HCT116 (cell line): ENCODE measurements around the gene AK2. TPM values are rescaled to one million over a fixed set of nuclear protein-coding genes. Genes with fewer than 3 reads are reported as not detected.

Experiments
- ATAC-seq: fragments of 200-7000 bp; cut with Tn5 transposase; 2 replicates; pipeline ENCODE4 v1.9.1; 2020; ENCODE audit warnings: mild to moderate bottlenecking, moderate library complexity
- BruUV-seq: library from RNA; stranded (reverse); fragments of 400-500 nt; replicated peaks from 2 replicates; lab custom pipeline; 2021; lab: Mats Ljungman, UMichigan
- CTCF ChIA-PET: fragments of 300-600 bp; sonication (Branson Sonifier 250); formaldehyde crosslinking; loops from one replicate; lab custom pipeline; 2021; ENCODE audit warnings: antibody characterized with exemption; lab: Charles Lee
- POLR2A ChIA-PET: fragments of 300-600, 350-600 bp; sonication (Branson Sonifier 250); formaldehyde crosslinking; loops from one replicate; lab custom pipeline; 2021; ENCODE audit warnings: antibody characterized with exemption; lab: Charles Lee
- RAD21 ChIA-PET, 2 experiments: fragments of 300-600 bp; sonication (Branson Sonifier 250); formaldehyde crosslinking; loops; one replicate each; lab custom pipeline; 2023; ENCODE audit warnings: low total read pairs in 2 of 2; ENCODE audit not compliant: uncharacterized antibody in 2 of 2, unreplicated experiment in 2 of 2, low non-redundant PET in 1 of 2; lab: Charles Lee
- DNase-seq: peaks from one replicate; pipeline ENCODE4 v3.0.0-alpha.2; 2010; ENCODE audit warnings: low read depth, low spot score
- H2AFZ ChIP-seq: fragments of 200-600 bp; shearing (Covaris generic), sonication (generic); 2 replicates; pipeline ENCODE4 v1.6.1; 2017; ENCODE audit warnings: low read depth, mixed run types, mixed read lengths, antibody characterized with exemption, low read length; ENCODE audit not compliant: poor library complexity, severe bottlenecking
- H3K27ac ChIP-seq: 2 replicates; pipeline ENCODE4 v1.5.1; 2012; ENCODE audit warnings: low read depth, low read length
- H3K27me3 ChIP-seq: fragments of 200-600 bp; sonication (generic); 2 replicates; pipeline ENCODE4 v1.6.1; 2016; ENCODE audit warnings: mixed run types, low read length, mixed read lengths; ENCODE audit not compliant: insufficient read depth
- H3K36me3 ChIP-seq, 2 experiments: fragments of 200-500 bp in 1 of 2; fragments of 200-600 bp in 1 of 2; sonication (Bioruptor generic) in 1 of 2; sonication (generic) in 1 of 2; 2 replicates each; pipeline versions ENCODE4 v1.5.1 to v1.6.1; 2014 to 2016; ENCODE audit warnings: low read length in 2 of 2, inconsistent platforms in 1 of 2, mixed read lengths in 1 of 2, mixed run types in 1 of 2; ENCODE audit not compliant: insufficient read depth in 2 of 2, control insufficient read depth in 1 of 2
- H3K4me1 ChIP-seq, 2 experiments: fragments of 200-600 bp in 1 of 2; sonication (generic) in 1 of 2; 2 replicates each; pipeline versions ENCODE4 v1.5.1 to v1.6.1; 2012 to 2017; ENCODE audit warnings: low read length in 2 of 2, inconsistent platforms in 1 of 2, mild to moderate bottlenecking in 1 of 2, mixed read lengths in 1 of 2, mixed run types in 1 of 2, moderate library complexity in 1 of 2; ENCODE audit not compliant: insufficient read depth in 2 of 2, control insufficient read depth in 1 of 2
- H3K4me2 ChIP-seq: fragments of 200-600 bp; sonication (generic); 2 replicates; pipeline ENCODE4 v1.6.1; 2017; ENCODE audit warnings: mixed run types, low read length, mixed read lengths
- H3K4me3 ChIP-seq, 2 experiments: fragments of 200-600 bp in 1 of 2; sonication (generic) in 1 of 2; replicated peaks in 1 of 2; 2 replicates each; pipeline ENCODE4 v1.5.1; 2011 to 2016; ENCODE audit warnings: low read length in 2 of 2, control low read depth in 1 of 2, low read depth in 1 of 2, mild to moderate bottlenecking in 1 of 2, mixed read lengths in 1 of 2, mixed run types in 1 of 2
- H3K79me2 ChIP-seq: fragments of 200-600 bp; sonication (generic); 2 replicates; pipeline ENCODE4 v1.6.1; 2017; ENCODE audit warnings: mild to moderate bottlenecking, mixed run types, low read length, moderate library complexity, mixed read lengths; ENCODE audit not compliant: insufficient read depth
- H3K9ac ChIP-seq: fragments of 200-600 bp; sonication (generic); 2 replicates; pipeline ENCODE4 v1.6.1; 2016; ENCODE audit warnings: low read length, mixed read lengths
- H3K9me2 ChIP-seq: fragments of 200-600 bp; sonication (generic), shearing (Covaris generic); 2 replicates; pipeline ENCODE4 v1.6.1; 2017; ENCODE audit warnings: mixed run types, mild to moderate bottlenecking, moderate library complexity; ENCODE audit not compliant: insufficient read depth
- H3K9me3 ChIP-seq, 2 experiments: fragments of 200-500 bp in 1 of 2; fragments of 200-600 bp in 1 of 2; sonication (Bioruptor generic) in 1 of 2; sonication (generic) in 1 of 2; 2 replicates each; pipeline ENCODE4 v1.6.1; 2014 to 2017; ENCODE audit warnings: low read length in 2 of 2, mixed read lengths in 2 of 2, inconsistent platforms in 1 of 2, low read depth in 1 of 2, mild to moderate bottlenecking in 1 of 2, mixed run types in 1 of 2, moderate library complexity in 1 of 2; ENCODE audit not compliant: control insufficient read depth in 1 of 2, insufficient read depth in 1 of 2
- H4K20me1 ChIP-seq: fragments of 200-600 bp; sonication (generic), shearing (Covaris generic); 2 replicates; pipeline ENCODE4 v1.6.1; 2017; ENCODE audit warnings: mixed run types, mild to moderate bottlenecking, moderate library complexity; ENCODE audit not compliant: insufficient read depth
- CBX3 ChIP-seq: IDR thresholded peaks from 2 replicates; pipeline ENCODE4 v1.6.1; 2012; ENCODE audit warnings: low read depth
- CEBPB ChIP-seq: IDR thresholded peaks from 2 replicates; pipeline ENCODE4 v1.6.1; 2012; ENCODE audit warnings: low read depth
- CTCF ChIP-seq, 3 experiments: fragments of 200-600 bp in 1 of 3; sonication (generic) in 1 of 3; IDR thresholded peaks in 2 of 3; conservative IDR thresholded peaks in 1 of 3; 2 replicates each; pipeline ENCODE4 v1.5.1; 2012 to 2017; ENCODE audit warnings: low read depth in 2 of 3, low read length in 2 of 3, antibody characterized with exemption in 1 of 3, borderline replicate concordance in 1 of 3, control low read depth in 1 of 3, mild to moderate bottlenecking in 1 of 3, mixed read lengths in 1 of 3, mixed run types in 1 of 3, moderate library complexity in 1 of 3; ENCODE audit not compliant: insufficient read depth in 1 of 3
- EGR1 ChIP-seq: IDR thresholded peaks from 2 replicates; pipeline ENCODE4 v1.6.1; 2012; ENCODE audit warnings: low read depth
- EZH2phosphoT487 ChIP-seq: fragments of 200-600 bp; IDR thresholded peaks from 2 replicates; pipeline ENCODE4 v1.6.1; 2018; ENCODE audit warnings: antibody characterized with exemption, borderline replicate concordance
- FOSL1 ChIP-seq: IDR thresholded peaks from 2 replicates; pipeline ENCODE4 v1.6.1; 2012; ENCODE audit warnings: low read depth
- POLR2AphosphoS5 ChIP-seq: IDR thresholded peaks from 2 replicates; pipeline ENCODE4 v1.6.1; 2011; ENCODE audit warnings: mild to moderate bottlenecking, low read depth, low read length, moderate library complexity
- RAD21 ChIP-seq: IDR thresholded peaks from 2 replicates; pipeline ENCODE4 v1.6.1; 2012; ENCODE audit warnings: low read depth, mild to moderate bottlenecking
- REST ChIP-seq: IDR thresholded peaks from 2 replicates; pipeline ENCODE4 v1.6.1; 2012; ENCODE audit warnings: low read depth
- SIN3A ChIP-seq: IDR thresholded peaks from 2 replicates; pipeline ENCODE4 v1.6.1; 2012; ENCODE audit warnings: low read depth
- SP1 ChIP-seq: IDR thresholded peaks from 2 replicates; pipeline ENCODE4 v1.6.1; 2012; ENCODE audit warnings: low read depth
- SRF ChIP-seq: IDR thresholded peaks from 2 replicates; pipeline ENCODE4 v1.6.1; 2012; ENCODE audit warnings: low read depth
- ZFX ChIP-seq: fragments of 450-650 bp; IDR thresholded peaks from 2 replicates; pipeline ENCODE4 v1.6.1; 2017
- intact Hi-C: fragments of 100-400 bp; cut with micrococcal nuclease; formaldehyde crosslinking; loops from 2 replicates; pipeline ENCODE4 v1.10.0; 2022
- total RNA-seq: library from RNA; stranded (reverse); gene quantifications from one replicate; pipeline ENCODE4 v1.2.1, GENCODE V29; 2021; ENCODE audit not compliant: unreplicated experiment
- TF ChIP-seq, protein P1 (sequence below): IDR thresholded peaks from 2 replicates; pipeline ENCODE4 v1.6.1; 2012

Gene AK2
- total RNA-seq, 1 experiment from 2014 or later: 233 TPM

GRCh38 chr1:33015216-33015615, 21.5 kb downstream of the AK2 start:
- TF ChIP-seq RAD21 (no peak), ZFX (no peak), POLR2AphosphoS5 (0 out of 2 replicates have a peak, but pooled peaks have one; percentile 12)
- Histone ChIP-seq H3K4me1 (no peaks in the 10 kb centered on the region), H3K4me2 (no peak overlapping the region), H3K27ac (no peak overlapping the region), H3K9me2 (no peaks in the 10 kb centered on the region), H2AFZ (no peak overlapping the region), H3K79me2 (peaks cover 24% of the 10 kb centered on the region; the same call in 1 of the 2 replicates), H3K27me3 (no peaks in the 10 kb centered on the region), H3K36me3 (peaks cover 67 to 75% of the 10 kb centered on the region in 2 experiments), H4K20me1 (no peaks in the 10 kb centered on the region), H3K4me3 (no peak overlapping the region), H3K9ac (no peak overlapping the region), H3K9me3 (no peaks in the 10 kb centered on the region)
- BruUV-seq: no TSS peak
- RAD21 ChIA-PET: no interaction called here
- DNase-seq (no peak), ATAC-seq (no peak)
- intact Hi-C loops: no loop called here
- POLR2A ChIA-PET: interaction anchor here (1.1 kb wide), 1 partner anchor 35 kb away, joined by 3 read pairs; no protein-coding TSS in a partner anchor
- CTCF ChIA-PET: interaction anchor here (1.0 to 1.1 kb wide), 2 partner anchors 8 to 40 kb away, joined by 3 to 5 read pairs; no protein-coding TSS in a partner anchor

GRCh38 chr1:33014464-33015163, 22.1 kb downstream of the AK2 start:
- Histone ChIP-seq H3K4me2 (no peak overlapping the region), H3K36me3 (peaks cover 63 to 70% of the 10 kb centered on the region in 2 experiments), H3K9ac (no peak overlapping the region), H4K20me1 (no peaks in the 10 kb centered on the region), H3K4me3 (no peak overlapping the region), H2AFZ (no peak overlapping the region), H3K9me2 (no peaks in the 10 kb centered on the region), H3K27ac (no peak overlapping the region), H3K79me2 (peaks cover 18% of the 10 kb centered on the region; the same call in 1 of the 2 replicates), H3K27me3 (no peaks in the 10 kb centered on the region), H3K9me3 (no peaks in the 10 kb centered on the region), H3K4me1 (no peaks in the 10 kb centered on the region)
- no TSS peak for BruUV-seq
- ChIA-PET CTCF (interaction anchor here (1.1 kb wide), 1 partner anchor 41 kb away, joined by 5 read pairs; no protein-coding TSS in a partner anchor), RAD21 (no interaction called here), POLR2A (interaction anchor here (1.1 kb wide), 1 partner anchor 36 kb away, joined by 3 read pairs; no protein-coding TSS in a partner anchor)
- ATAC-seq (peak; percentile 54; the same call in 1 of the 2 replicates), DNase-seq (no peak)
- intact Hi-C loops: no loop called here
- TF ChIP-seq FOSL1 (no peak), EZH2phosphoT487 (no peak), SIN3A (no peak), EGR1 (no peak), SP1 (no peak), POLR2AphosphoS5 (no peak), CEBPB (no peak), CTCF (IDR thresholded peaks at IDR 0.05 in 2 of 3, conservative IDR thresholded peaks at IDR 0.05 in 1 of 3; ENCODE audit: borderline replicate concordance in 1 of 3, insufficient read depth in 1 of 3, low read depth in 2 of 3, low read length in 2 of 3) (no peak), RAD21 (no peak), SRF (no peak), REST (no peak), CBX3 (no peak)
- TF ChIP-seq, protein P1, sequence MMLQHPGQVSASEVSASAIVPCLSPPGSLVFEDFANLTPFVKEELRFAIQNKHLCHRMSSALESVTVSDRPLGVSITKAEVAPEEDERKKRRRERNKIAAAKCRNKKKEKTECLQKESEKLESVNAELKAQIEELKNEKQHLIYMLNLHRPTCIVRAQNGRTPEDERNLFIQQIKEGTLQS: no peak
